Psoas muscle (tissue), 8 donors: Measurements from ENCODE around the gene CHD5. TPM values are rescaled to one million over a fixed set of nuclear protein-coding genes. Genes with fewer than 3 reads are reported as not detected.

Source experiments
- ATAC-seq, 4 donors: fragments of 200-7000 bp; cut with Tn5 transposase; one replicate each; pipeline ENCODE4 v1.9.1; 2020; ENCODE audit warnings: moderate library complexity in 3 of 4, mild to moderate bottlenecking in 2 of 4
- DNase-seq, 2 donors: peaks; one replicate each; pipeline ENCODE4 v3.0.0-alpha.2; 2020
- H3K27ac ChIP-seq: fragments of 200-600 bp; one replicate; pipeline ENCODE4 v1.8.0; 2022
- H3K27me3 ChIP-seq, 3 donors: fragments of 200-600 bp in 1 of 3; one replicate each; pipeline versions ENCODE4 v1.6.1 to v1.8.0; 2013 to 2022; ENCODE audit warnings: low read length in 2 of 3, mild to moderate bottlenecking in 2 of 3, moderate library complexity in 1 of 3; ENCODE audit not compliant: insufficient read depth in 3 of 3
- H3K36me3 ChIP-seq, 2 donors: fragments of 200-600 bp in 1 of 2; one replicate each; pipeline versions ENCODE4 v1.6.1 to v1.8.0; 2013 to 2022; ENCODE audit warnings: low read depth in 1 of 2, mild to moderate bottlenecking in 1 of 2, moderate library complexity in 1 of 2; ENCODE audit not compliant: insufficient read depth in 1 of 2
- H3K4me1 ChIP-seq: fragments of 200-600 bp; one replicate; pipeline ENCODE4 v1.8.0; 2022
- H3K4me3 ChIP-seq: fragments of 200-600 bp; one replicate; pipeline ENCODE4 v1.8.0; 2022; ENCODE audit warnings: mild to moderate bottlenecking
- H3K9me3 ChIP-seq: fragments of 200-600 bp; one replicate; pipeline ENCODE4 v1.8.0; 2022
- CTCF ChIP-seq: fragments of 200-600 bp; IDR thresholded peaks from one replicate; pipeline ENCODE4 v1.8.0; 2022; ENCODE audit warnings: antibody characterized with exemption
- WGBS, 3 donors: extraction: QIAGEN DNeasy Blood & Tissue Kit; methylation state at CpG; one replicate each; pipeline versions ENCODE4 v1.1.6 to v1.1.7; 2013; 5-methylcytosine and 5-hydroxymethylcytosine counted together
- intact Hi-C, 2 donors: fragments of 100-400 bp; cut with DNase I; formaldehyde crosslinking; loops; one replicate each; pipeline versions ENCODE4 v1.11.0 to v1.14.2; 2022
- polyA plus RNA-seq, 3 donors: library from polyadenylated mRNA; stranded (reverse); fragments of 200-250 nt; gene quantifications; one replicate each; pipeline ENCODE4 v1.2.3, GENCODE V29; 2013
- total RNA-seq, 4 donors: library from RNA; stranded (reverse); fragmentation: NEBNext Ultra II Directional in 2 of 4; extraction: Animal tissue kit (Norgen Biotek cat#: 25700) in 2 of 4; gene quantifications; one replicate each; pipeline versions ENCODE4 v1.2.1 to v1.2.4, GENCODE V29; 2021 to 2023
- donor health status: healthy with polysubstance abuse.
- donor health status: DM: no; HTN: no; CAD: no; lungs with moderate emphysema.
- donor health status: Bipolar disorder and iron deficiency.
- donor health status: healthy.
- donor health status: DM: yes; HTN: yes; CAD: no.
- donor health status: DM: no; HTN: no; CAD: no.
- donor health status: DM: no; HTN: no; CAD: no.
- donor health status: DM: yes; HTN: yes; CAD: no.

The CHD5 gene
- total and polyA plus RNA-seq, 7 donors = 0.03 to 0.38 (median 0.24) TPM; not detected in 2

- H3K9me3 ChIP-seq = no peaks in the 10 kb centered on the region
- peaks cover 0 to 17% (median 9%) of the 10 kb centered on the region in 3 donors for H3K27me3 ChIP-seq
- no peak overlapping the region for H3K27ac ChIP-seq
- H3K4me1 ChIP-seq = no peaks in the 10 kb centered on the region
- DNase-seq (peak; percentile 10 to 39), ATAC-seq (no peak)
- TF ChIP-seq CTCF = no peak
- H3K36me3 ChIP-seq = no peaks in the 10 kb centered on the region
- 91 to 94% (median 93%) methylated on average over 15 of the region's 15 CpGs for WGBS, 3 donors
- no peak overlapping the region for H3K4me3 ChIP-seq
- intact Hi-C loops = no loop called here
Observed at GRCh38 chr1:6097117-6097595, 83.0 kb downstream of the CHD5 start.

GRCh38 chr1:6096243-6097116 lies 83.6 kb downstream of the CHD5 start:
- TF ChIP-seq CTCF = no peak
- intact Hi-C loops = no loop called here
- Histone ChIP-seq H3K4me3 (no peak overlapping the region), H3K9me3 (no peaks in the 10 kb centered on the region), H3K36me3 (no peaks in the 10 kb centered on the region), H3K4me1 (no peaks in the 10 kb centered on the region), H3K27ac (no peak overlapping the region), H3K27me3 (peaks cover 0 to 17% (median 5%) of the 10 kb centered on the region in 3 donors)
- WGBS, 3 donors = 91 to 93% (median 92%) methylated on average over 21 to 23 of the region's 23 CpGs
- ATAC-seq = no peak
- peak; percentile 13 to 38 for DNase-seq

DNA sequence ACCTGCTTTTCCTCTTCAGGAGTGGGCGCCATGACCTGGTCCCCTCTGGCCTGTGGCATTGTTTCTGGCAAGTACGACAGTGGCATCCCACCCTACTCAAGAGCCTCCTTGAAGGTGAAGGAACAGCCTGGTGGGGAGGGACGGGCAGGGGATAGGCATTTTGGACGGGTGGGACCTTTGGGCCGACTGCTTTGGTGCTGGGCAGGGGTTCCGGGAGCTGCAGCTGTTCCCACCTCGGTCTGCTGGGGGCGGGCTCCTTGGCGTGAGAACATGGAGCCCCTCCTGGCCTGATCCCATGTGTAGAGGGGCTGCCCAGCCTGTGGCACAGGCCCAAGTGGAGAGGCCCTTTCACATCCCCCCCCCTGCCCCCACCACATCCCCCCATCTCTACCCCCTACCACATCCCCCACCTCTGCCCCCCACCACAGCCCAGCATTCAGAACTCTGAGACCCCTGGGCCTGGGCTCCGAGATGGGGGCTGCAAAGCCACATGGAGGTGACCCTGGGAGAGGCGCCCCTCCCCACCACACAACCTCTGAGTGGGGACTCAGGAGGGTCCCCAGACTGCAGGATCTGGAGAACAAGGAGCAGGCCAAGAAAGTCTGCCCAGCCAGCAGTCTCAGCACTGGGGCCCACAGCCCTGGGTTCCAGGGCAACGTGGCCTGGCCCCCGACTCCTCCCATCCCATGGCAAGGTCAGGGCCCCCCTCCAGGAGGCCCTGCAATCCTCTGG lies 84.4 kb downstream of the CHD5 start:
- ATAC-seq (no peak), DNase-seq (peak; percentile 7 to 36)
- intact Hi-C loops = no loop called here
- no peak overlapping the region for H3K4me3 ChIP-seq
- no peak overlapping the region for H3K27ac ChIP-seq
- 63 to 76% (median 73%) methylated on average over 11 to 13 of the region's 13 CpGs for WGBS, 3 donors
- peaks cover 0 to 10% (median 2%) of the 10 kb centered on the region in 3 donors for H3K27me3 ChIP-seq
- no peak for TF ChIP-seq CTCF
- no peaks in the 10 kb centered on the region for H3K36me3 ChIP-seq
- H3K9me3 ChIP-seq = no peaks in the 10 kb centered on the region
- H3K4me1 ChIP-seq = no peaks in the 10 kb centered on the region

DNA sequence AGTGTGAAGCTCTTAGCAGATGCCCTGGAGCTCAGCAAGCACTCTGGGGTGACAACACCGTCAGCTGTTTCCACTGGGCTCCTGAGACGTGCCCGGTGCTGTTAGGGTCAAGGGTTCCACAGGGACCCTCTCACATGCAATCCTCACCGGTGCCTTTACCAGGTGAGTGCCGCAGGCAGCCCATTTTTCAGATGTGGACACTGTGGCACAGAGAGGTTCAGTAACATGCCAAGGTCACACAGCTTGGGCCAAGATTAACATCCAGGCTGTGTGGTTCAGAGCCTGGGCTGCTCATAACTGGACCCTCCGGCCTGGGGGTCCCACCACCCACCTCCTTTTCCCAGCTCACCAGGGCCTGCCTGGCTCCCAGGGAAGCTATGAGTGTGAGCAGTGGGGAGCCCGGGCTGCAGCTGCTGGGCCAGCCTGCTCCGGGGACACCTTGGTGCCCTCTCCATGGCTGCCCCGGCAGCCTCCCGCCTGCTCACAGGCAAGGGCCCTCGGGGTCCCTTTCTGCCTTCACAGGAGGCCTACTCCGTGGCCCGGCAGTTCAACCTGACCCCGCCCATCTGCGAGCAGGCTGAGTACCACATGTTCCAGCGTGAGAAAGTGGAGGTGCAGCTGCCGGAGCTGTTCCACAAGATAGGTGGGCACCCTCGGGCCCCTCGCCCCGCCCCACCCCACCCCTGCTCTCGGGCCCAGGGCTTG lies 85.2 kb downstream of the CHD5 start:
- H3K4me1 ChIP-seq = no peaks in the 10 kb centered on the region
- H3K27me3 ChIP-seq = peaks cover 0 to 10% (median 2%) of the 10 kb centered on the region in 3 donors
- intact Hi-C loops = no loop called here
- DNase-seq (peak; percentile 8 to 31), ATAC-seq (no peak)
- H3K27ac ChIP-seq = no peak overlapping the region
- H3K9me3 ChIP-seq = no peaks in the 10 kb centered on the region
- 77 to 80% (median 79%) methylated on average over 21 of the region's 21 CpGs for WGBS, 3 donors
- TF ChIP-seq CTCF = no peak
- no peaks in the 10 kb centered on the region for H3K36me3 ChIP-seq
- no peak overlapping the region for H3K4me3 ChIP-seq
